Memory B cell (primary cell): ENCODE data around the gene NUP93.
"Not testable (repeated sequence)": the region's sequence is repeated elsewhere in the genome, so short reads cannot be mapped to it uniquely, and the experiment has no call there.

Experiments used
- ATAC-seq: fragments of 150-1000 bp; cut with Tn5 transposase; 2 replicates; pipeline ENCODE4 v1.10.0; 2021; ENCODE audit warnings: low read depth, mild to moderate bottlenecking, moderate library complexity
- DNase-seq, 2 donors: peaks; one replicate each; pipeline ENCODE4 v3.0.0; 2022; ENCODE audit warnings: low spot score in 2 of 2
- H3K27ac Mint-ChIP-seq: one replicate; pipeline ENCODE4 v1.8.0; 2022; ENCODE audit warnings: mild to moderate bottlenecking, moderate library complexity, mixed read lengths
- H3K27me3 Mint-ChIP-seq: one replicate; pipeline ENCODE4 v1.8.0; 2022; ENCODE audit warnings: mixed read lengths
- H3K36me3 Mint-ChIP-seq: one replicate; pipeline ENCODE4 v1.8.0; 2022; ENCODE audit warnings: mild to moderate bottlenecking, mixed read lengths
- H3K4me1 Mint-ChIP-seq: one replicate; pipeline ENCODE4 v1.8.0; 2022; ENCODE audit warnings: mixed read lengths
- H3K4me3 Mint-ChIP-seq: one replicate; pipeline ENCODE4 v1.8.0; 2022; ENCODE audit warnings: mild to moderate bottlenecking, moderate library complexity, mixed read lengths
- H3K9me3 Mint-ChIP-seq: one replicate; pipeline ENCODE4 v1.8.0; 2022; ENCODE audit warnings: mixed read lengths

Gene NUP93

DNA sequence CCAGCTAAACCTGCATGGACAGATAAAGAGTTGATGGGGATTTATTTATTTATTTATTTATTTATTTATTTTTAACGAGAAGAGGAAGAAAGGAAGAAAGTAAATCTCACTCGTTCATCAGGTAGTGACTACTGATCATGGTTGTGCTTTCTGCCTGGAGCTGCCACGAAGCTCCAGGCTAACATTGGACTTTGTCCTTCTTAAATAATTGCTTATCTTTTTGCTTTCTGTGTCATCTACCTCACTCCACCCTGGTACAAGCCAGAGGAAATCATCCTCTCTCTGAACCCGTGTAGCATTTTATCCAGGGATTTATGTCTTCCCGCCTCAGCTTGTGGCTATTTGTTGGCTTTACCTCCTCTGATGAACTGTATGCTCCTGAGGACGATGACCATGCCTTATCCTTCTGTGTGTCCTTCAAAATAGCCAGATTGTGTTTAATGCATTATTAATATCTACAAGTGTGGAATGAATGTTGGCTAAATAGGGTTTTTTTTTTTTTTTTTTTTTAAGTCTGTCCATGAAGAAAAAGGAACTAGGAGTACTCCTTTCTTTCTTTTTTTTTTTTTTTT is 127.0 kb downstream of the NUP93 start:
- ATAC-seq (no peak), DNase-seq (no peak)
- no peaks in the 10 kb centered on the region for H3K27me3 Mint-ChIP-seq
- no peak overlapping the region for H3K4me3 Mint-ChIP-seq
- no peak overlapping the region for H3K27ac Mint-ChIP-seq
- no peaks in the 10 kb centered on the region for H3K36me3 Mint-ChIP-seq
- no peaks in the 10 kb centered on the region for H3K9me3 Mint-ChIP-seq
- H3K4me1 Mint-ChIP-seq: peaks cover 20% of the 10 kb centered on the region

DNA sequence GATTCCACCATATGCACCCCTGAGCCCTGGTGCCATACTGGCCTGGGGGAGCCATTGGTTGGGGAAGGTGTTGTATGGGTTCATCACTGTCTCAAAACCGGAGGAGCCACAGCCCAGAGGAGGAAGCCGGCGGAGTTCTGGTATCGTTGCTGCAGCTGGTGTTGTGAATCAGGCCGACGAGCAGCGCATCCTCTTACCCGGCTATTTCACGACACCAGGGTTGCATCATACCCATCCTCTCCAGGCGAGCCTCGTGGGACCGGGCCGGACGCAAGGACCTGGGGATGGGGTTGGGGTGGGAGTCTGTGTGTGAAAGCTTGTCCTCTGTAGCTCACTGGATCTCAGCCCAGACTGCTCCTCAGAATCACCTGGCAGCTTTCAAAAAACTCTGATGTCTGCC is 128.4 kb downstream of the NUP93 start:
- no peak overlapping the region for H3K27ac Mint-ChIP-seq
- H3K4me3 Mint-ChIP-seq: no peak overlapping the region
- H3K36me3 Mint-ChIP-seq: no peaks in the 10 kb centered on the region

DNA sequence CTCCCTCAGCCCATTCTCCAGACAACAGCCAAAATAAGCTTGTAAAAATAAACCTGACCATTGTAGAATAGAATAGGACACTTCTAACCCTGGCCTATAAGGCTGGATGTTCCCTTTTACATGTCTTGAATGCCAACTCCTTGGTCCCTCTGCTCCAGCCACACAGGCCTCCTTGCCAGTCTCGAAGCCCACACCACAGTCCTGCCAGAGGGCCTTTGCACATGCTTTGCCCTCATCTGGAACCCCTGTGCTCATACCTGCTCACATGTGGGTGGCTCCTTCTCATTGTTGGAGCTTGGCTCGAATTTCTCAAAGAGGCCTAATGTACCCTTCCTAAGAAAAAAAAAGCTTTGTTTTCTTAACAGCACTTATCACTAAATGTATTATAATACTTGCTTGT is 129.7 kb downstream of the NUP93 start:
- H3K9me3 Mint-ChIP-seq: no peaks in the 10 kb centered on the region
- no peaks in the 10 kb centered on the region for H3K27me3 Mint-ChIP-seq
- peak overlapping the region; percentile 86 for H3K27ac Mint-ChIP-seq
- peaks cover 31% of the 10 kb centered on the region for H3K4me1 Mint-ChIP-seq
- DNase-seq (no peak), ATAC-seq (no peak)
- H3K4me3 Mint-ChIP-seq: no peak overlapping the region
- H3K36me3 Mint-ChIP-seq: no peaks in the 10 kb centered on the region

More for the DNA sequence above, 128.4 kb downstream of the NUP93 start:
- Mint-ChIP-seq H3K27me3 (no peaks in the 10 kb centered on the region), H3K4me1 (peaks cover 31% of the 10 kb centered on the region), H3K9me3 (no peaks in the 10 kb centered on the region)
- DNase-seq: no peak
- ATAC-seq: no peak

DNA sequence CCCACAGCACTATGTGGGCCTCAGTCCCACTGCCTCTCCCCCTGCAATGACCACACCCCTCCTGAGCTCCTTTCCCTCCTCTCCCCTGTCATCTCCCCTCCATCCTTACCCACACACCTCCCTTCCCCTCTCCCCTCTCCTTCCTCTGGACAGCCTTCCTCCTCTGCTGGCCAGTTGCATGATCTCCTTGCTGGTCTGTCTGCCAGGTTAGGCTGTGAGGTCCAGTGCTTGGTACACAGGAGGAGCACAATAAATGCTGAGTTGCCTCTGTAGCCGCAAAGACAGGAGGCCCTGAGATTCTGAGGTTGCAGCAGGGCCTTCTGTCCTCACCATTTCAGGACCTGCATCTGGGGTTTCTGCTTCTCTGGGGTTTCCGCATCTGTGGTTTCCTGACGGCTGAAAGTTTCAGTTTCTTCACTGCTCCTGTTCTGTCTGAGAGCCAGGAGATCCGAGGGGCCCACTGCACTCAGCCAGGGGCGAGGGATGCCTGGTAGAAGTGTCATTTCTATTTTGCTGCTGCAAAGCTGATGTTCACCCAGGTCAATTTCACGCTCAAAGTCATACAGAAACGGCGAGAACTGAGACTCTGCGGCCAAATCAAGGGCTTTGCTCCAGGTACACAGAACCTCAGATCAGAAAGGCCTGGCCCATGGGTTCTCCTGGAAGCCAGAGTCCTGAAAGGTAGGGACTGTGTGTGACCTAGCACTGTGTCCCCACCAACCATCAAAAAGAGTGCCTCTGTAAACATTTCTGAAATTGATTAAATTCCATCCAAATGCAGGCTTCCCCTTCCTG is 130.5 kb downstream of the NUP93 start:
- peak; percentile 91 for ATAC-seq
- peak; percentile 27 to 46 for DNase-seq
- Mint-ChIP-seq H3K4me3 (peak overlapping the region; percentile 63), H3K27me3 (no peaks in the 10 kb centered on the region), H3K27ac (peak overlapping the region; percentile 86), H3K4me1 (peaks cover 31% of the 10 kb centered on the region), H3K9me3 (no peaks in the 10 kb centered on the region), H3K36me3 (no peaks in the 10 kb centered on the region)

DNA sequence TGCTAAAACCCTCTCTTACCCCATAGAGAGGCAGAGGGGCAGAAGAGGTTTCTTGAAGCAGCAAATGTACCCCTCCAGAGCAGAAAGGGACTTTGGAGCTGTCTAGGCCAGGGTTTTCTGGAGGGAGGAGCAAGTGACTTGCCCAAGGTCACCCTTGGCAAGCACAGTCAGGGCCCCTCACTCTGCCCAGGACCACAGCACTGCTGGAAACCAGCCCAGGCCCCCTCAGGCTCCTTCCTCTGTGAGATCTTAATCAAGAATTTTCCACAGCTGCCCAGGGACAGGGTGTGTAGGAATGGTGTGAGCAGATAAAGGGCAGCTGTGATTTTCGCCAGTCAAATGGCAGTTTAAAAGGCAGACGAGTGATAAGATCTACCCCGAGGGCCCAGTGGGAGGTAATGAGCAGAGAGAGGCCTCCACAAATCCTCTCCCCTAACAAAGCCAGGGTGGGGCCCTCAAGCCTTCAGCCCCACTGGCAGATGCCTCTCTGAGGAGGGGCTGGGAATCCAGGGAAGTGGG is 131.2 kb downstream of the NUP93 start:
- Mint-ChIP-seq H3K36me3 (no peaks in the 10 kb centered on the region), H3K4me1 (peaks cover 31% of the 10 kb centered on the region), H3K9me3 (no peaks in the 10 kb centered on the region), H3K27ac (peak overlapping the region; percentile 86), H3K4me3 (no peak overlapping the region), H3K27me3 (no peaks in the 10 kb centered on the region)
- DNase-seq (no peak), ATAC-seq (no peak)

DNA sequence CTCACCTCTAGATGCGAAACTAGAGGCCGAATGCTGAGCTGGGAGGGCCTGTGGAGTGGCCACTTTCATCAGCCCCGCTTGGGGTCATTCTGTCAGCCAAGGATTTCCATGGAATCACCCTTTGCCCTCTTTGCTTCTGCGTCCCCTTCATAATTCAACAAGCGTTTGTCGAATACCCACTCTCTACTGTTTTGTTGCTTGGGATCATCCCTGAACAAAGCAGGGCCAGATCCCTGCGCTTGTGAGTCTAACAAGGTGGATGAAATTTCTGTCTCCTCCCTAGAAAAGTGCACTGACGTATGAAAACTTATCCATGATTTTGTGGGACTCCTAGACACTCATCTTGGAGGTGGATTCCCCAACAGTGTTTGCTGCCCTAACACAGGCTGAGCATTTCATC is 131.8 kb downstream of the NUP93 start:
- no peaks in the 10 kb centered on the region for H3K27me3 Mint-ChIP-seq
- no peak overlapping the region for H3K4me3 Mint-ChIP-seq
- H3K36me3 Mint-ChIP-seq: no peaks in the 10 kb centered on the region
- DNase-seq (no peak), ATAC-seq (no peak)
- H3K9me3 Mint-ChIP-seq: no peaks in the 10 kb centered on the region
- H3K27ac Mint-ChIP-seq: peak overlapping the region; percentile 64
- H3K4me1 Mint-ChIP-seq: peaks cover 31% of the 10 kb centered on the region

DNA sequence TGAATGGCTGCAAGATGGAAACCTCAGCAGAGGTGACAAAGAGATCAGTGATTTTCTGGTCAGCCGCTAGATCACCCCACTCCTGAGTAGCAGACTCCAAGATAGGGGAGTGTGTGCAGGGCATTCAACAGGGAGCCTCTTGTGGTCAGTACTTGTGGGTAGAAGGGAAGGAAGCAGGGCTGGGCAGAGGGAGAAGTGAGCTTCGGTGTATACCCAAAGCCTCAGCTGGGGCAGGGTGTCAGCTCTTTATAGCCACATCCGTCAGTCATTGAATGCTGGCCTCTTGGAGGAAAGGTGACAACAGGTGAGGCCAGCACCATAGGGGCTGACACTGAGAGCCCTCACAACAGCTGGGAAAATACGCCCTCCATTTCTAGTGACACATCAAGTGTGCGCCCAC is 132.8 kb downstream of the NUP93 start:
- DNase-seq: no peak
- no peak for ATAC-seq
- peak overlapping the region; percentile 64 for H3K27ac Mint-ChIP-seq
- no peak overlapping the region for H3K4me3 Mint-ChIP-seq
- H3K4me1 Mint-ChIP-seq: peaks cover 39% of the 10 kb centered on the region
- H3K27me3 Mint-ChIP-seq: no peaks in the 10 kb centered on the region
- H3K9me3 Mint-ChIP-seq: no peaks in the 10 kb centered on the region
- no peaks in the 10 kb centered on the region for H3K36me3 Mint-ChIP-seq

DNA sequence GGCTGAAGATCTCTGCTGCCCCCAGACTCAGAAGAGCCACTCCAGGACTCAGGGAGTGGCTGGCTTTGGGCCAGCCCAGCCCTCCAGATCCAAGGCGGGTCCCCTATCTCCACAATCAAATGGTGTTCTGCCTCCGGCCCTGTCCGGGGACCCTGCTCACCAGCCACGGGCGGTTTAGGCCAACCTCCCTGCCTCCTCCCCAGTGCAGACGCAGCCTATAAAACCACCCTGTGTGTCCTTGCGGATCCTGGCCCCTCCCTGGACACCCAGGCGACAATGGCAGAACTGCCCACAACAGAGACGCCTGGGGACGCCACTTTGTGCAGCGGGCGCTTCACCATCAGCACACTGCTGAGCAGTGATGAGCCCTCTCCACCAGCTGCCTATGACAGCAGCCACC is 135.0 kb downstream of the NUP93 start, which contains the start of gene SLC12A3:
SLC12A3 (plus strand) TSS at position 248 of the 400 bp plus-strand sequence; CDS start at position 277, 29 bp downstream.
- no peak for DNase-seq
- Mint-ChIP-seq H3K27me3 (no peaks in the 10 kb centered on the region), H3K4me1 (peaks cover 35% of the 10 kb centered on the region), H3K4me3 (no peak within 1 kb of the TSS), H3K27ac (peak within 1 kb of the TSS; percentile 32), H3K36me3 (no peaks in the 10 kb centered on the region), H3K9me3 (no peaks in the 10 kb centered on the region)
- no peak for ATAC-seq

DNA sequence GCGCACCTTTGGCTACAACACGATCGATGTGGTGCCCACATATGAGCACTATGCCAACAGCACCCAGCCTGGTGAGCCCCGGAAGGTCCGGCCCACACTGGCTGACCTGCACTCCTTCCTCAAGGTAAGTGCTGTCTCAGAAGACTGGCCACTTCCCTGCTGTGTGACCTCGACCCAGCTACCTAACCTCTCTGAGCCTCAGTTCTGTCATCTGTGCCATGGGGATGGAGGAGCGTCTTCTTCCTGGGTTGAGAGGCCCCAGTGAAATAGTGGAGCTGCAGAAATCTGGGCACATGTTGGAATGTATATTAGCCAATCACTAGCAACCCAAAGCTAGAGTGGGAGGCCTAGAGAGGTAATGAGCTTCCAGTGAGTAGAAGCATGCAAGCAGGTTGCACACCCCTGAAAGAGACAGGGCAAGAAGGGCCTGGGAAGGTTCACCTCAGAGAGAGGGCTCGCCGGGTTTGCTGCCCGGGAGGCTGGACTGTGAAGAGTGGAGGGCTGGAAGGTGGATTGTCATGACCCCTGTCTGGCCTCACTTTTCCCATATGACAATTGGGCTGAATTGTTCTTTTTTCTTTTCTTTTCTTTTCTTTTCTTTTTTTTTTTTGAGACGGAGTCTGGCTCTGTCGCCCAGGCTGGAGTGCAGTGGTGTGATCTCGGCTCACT is 135.6 kb downstream of the NUP93 start:
- no peaks in the 10 kb centered on the region for H3K36me3 Mint-ChIP-seq
- H3K27me3 Mint-ChIP-seq: no peaks in the 10 kb centered on the region
- no peaks in the 10 kb centered on the region for H3K9me3 Mint-ChIP-seq
- H3K4me3 Mint-ChIP-seq: no peak overlapping the region
- ATAC-seq (no peak), DNase-seq (no peak)
- H3K4me1 Mint-ChIP-seq: peaks cover 35% of the 10 kb centered on the region
- no peak overlapping the region for H3K27ac Mint-ChIP-seq

DNA sequence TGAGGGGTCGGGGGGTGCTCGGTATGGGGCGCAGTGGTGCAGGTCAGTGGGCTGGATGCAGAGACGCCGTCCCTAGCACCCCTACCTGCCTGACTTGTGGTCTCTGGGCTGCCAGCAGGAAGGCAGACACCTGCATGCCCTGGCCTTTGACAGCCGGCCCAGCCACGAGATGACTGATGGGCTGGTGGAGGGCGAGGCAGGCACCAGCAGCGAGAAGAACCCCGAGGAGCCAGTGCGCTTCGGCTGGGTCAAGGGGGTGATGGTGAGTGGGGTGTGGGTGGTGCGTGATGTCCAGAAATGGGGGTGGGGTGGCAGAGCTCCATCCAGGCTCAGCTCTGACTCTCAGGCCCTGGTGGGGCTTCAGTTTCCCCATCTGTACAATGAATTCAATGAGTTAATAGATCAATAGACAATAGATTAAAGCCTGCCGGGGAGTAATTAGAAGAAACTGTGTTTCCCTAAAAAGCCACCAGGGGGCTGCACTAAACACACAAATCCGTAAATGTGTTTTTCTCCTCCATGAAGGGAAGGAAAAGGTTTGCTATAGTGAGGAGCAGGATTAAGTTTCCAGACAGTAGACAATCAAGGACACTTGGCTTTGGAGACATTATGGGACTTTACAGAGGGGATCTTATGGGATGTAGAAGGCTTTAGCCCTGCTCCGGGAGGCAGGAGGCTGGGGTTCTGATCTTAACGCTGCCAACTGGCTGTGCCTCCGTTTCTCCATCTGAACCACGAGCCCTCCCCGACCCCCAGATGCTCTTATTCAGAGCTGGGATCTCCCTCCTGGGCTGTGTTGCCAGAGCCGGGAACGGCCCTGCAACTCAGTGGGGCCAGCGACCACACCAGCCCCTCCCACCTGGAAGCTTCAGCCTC is 137.3 kb downstream of the NUP93 start:
- ATAC-seq (no peak), DNase-seq (peak; percentile 56 to 63)
- peak overlapping the region; percentile 32 for H3K4me3 Mint-ChIP-seq

DNA sequence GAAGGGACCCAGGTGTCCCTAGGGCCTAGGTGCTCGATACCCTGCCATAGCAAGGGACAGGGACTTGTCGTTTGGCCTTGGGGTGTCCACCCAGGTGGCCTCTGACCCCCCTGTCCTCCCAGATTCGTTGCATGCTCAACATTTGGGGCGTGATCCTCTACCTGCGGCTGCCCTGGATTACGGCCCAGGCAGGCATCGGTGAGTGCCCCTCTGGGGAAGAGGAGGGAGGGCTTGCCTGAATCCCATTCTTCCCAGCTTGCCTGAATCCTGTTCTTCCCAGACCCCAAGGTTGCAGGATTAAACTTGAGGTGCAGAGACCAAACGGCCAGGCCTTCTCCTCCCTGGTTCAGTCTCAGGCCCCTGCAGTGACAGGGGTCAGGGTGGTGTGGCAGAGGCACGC is 138.2 kb downstream of the NUP93 start:
- H3K27ac Mint-ChIP-seq: no peak overlapping the region
- ATAC-seq (no peak), DNase-seq (no peak)
- H3K4me3 Mint-ChIP-seq: no peak overlapping the region
- H3K36me3 Mint-ChIP-seq: no peaks in the 10 kb centered on the region
- no peaks in the 10 kb centered on the region for H3K27me3 Mint-ChIP-seq
- H3K4me1 Mint-ChIP-seq: peaks cover 27% of the 10 kb centered on the region
- no peaks in the 10 kb centered on the region for H3K9me3 Mint-ChIP-seq

More for the DNA sequence above, 137.3 kb downstream of the NUP93 start:
- H3K9me3 Mint-ChIP-seq: no peaks in the 10 kb centered on the region
- H3K4me1 Mint-ChIP-seq: peaks cover 37% of the 10 kb centered on the region
- peak overlapping the region; percentile 74 for H3K27ac Mint-ChIP-seq
- no peaks in the 10 kb centered on the region for H3K27me3 Mint-ChIP-seq
- H3K36me3 Mint-ChIP-seq: no peaks in the 10 kb centered on the region

DNA sequence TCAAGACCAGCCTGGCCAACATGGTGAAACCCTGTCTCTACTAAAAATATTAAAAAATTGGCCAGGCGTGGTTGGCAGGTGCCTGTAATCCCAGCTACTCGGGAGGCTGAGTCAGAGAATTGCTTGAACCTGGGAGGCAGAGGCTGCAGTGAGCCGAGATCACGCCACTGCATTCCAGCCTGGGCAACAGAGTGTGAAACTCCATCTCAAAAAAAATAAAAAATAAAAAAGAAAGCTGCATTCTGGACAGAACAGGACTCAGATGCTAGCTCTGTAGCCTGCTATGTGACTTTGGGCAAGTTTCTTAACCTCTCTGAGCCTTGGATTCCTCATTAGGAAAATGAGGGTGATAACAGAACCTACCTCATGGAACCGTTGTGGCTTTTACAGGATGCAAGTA is 138.8 kb downstream of the NUP93 start:
- peaks cover 27% of the 10 kb centered on the region for H3K4me1 Mint-ChIP-seq
- ATAC-seq, H3K36me3 Mint-ChIP-seq, H3K27me3 Mint-ChIP-seq, DNase-seq, H3K4me3 Mint-ChIP-seq, H3K27ac Mint-ChIP-seq, H3K9me3 Mint-ChIP-seq: not testable (repeated sequence)

DNA sequence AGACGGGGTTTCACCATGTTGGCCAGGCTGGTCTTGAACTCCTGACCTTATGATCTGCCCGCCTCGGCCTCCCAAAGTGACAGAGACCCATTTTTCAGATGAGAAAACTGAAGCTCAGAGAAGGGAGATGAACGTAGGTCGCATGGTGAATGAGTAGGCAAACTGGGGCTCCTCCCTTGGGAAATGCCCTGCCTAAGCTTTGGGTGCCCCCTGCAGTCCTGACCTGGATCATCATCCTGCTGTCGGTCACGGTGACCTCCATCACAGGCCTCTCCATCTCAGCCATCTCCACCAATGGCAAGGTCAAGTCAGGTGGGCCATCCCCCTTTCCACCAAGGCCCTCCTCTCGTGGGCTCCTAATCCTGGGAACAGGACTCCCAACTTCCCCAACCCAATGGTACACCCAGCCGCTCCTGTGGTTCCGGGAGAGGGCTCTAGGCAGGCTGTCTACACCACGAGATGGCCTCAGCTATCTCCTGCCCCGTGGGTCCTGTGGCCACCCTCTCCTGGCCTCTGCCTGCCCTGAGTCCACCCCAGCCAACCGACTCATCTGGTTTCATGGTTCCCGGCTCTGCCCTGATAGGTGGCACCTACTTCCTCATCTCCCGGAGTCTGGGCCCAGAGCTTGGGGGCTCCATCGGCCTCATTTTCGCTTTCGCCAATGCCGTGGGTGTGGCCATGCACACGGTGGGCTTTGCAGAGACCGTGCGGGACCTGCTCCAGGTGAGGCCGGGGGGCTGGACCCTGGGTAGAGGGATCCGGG is 139.8 kb downstream of the NUP93 start:
- Mint-ChIP-seq H3K9me3 (no peaks in the 10 kb centered on the region), H3K27ac (peak overlapping the region; percentile 96), H3K27me3 (no peaks in the 10 kb centered on the region), H3K36me3 (no peaks in the 10 kb centered on the region), H3K4me3 (peak overlapping the region; percentile 81), H3K4me1 (peaks cover 29% of the 10 kb centered on the region)
- ATAC-seq: peak; percentile 68
- peak; percentile 33 to 42 for DNase-seq
